Right forelimb (tissue), 1 donor: ENCODE results near the gene COPS3.
"Not testable (repeated sequence)": the region's sequence is repeated elsewhere in the genome, so short reads cannot be mapped to it uniquely, and the experiment has no call there.

Experiments used
- DNase-seq: peaks from one replicate; pipeline ENCODE4 v3.0.0-alpha.2; 2018

Gene COPS3

DNA sequence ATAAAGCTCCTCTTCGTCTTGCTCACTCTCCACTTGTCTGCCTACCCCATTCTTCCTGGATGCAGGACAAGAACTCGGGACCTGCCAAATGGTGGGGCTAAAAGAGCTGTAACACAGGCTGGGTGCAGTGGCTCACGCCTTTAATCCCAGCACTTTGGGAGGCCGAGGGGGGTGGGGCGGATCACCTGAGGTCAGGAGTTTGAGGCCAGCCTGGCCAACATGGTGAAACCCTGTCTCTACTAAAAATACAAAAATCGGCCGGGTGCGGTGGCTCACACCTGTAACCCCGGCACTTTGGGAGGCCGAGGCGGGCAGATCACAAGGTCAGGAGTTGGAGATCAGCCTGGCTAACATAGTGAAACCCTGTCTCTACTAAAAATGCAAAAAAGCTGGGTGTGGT lies 20.6 kb upstream of the COPS3 start:
- DNase-seq, result not testable (repeated sequence)

DNA sequence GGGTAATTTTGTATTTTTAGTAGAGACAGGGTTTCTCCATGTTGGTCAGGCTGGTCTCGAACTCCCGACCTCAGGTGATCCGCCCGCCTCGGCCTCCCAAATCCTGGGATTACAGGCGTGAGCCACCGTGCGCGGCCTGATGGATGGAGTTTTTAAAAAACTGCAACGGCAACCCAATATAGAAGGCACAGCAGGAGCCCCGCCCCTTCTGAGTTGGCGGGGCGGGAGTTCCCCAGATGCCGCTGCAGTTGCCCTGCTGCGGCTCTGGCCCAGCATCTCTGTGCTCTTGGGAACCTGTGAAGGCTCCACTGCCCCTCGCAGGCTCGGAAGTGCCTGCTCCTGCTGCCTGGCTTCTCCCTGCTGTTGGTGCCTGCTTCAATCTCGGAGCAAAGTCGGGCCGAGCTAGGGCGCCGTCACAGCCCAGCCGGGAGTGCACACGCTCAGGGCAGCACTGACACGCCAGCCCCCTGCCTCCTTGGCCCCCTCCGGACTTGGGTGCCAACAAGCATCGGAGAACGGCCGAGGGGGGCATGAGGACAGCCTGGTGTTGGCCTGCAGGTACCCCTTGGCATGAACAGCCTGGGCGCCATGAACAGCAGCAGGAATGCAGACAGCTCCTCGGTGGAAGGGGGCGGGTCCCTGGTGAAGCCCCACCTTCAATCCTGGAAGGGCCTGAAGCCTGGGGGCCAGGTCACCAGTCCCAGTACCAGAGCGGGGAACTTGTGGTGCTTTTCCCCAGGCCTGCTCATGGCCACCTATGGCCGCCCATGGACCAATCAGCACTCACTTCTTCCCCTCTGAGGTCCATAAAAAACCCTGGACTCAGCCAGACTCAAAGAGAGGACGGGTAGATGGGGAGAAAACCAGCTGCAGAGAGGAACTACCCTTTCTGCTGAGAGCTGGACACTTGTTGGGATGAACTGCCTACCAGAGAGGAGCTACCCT lies 19.9 kb upstream of the COPS3 start:
- peak; percentile 65 for DNase-seq

DNA sequence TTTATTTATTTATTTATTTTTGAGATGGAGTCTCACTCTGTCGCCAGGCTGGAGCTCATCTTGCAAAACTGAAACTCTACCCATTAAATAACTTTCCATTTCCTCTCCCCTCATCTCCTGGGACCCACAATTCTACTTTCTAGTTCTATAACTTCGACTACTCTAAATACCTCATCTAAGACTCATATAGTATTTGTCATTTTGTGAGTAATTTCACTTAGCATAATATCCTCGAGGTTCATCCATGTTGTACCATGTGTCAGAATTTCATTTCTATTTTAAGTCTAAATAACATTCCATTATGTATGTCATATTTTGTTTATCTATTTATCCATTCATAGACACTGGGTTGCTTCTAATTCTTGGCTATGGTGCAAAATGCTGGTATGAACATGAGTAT lies 17.1 kb upstream of the COPS3 start:
- DNase-seq, result no peak

DNA sequence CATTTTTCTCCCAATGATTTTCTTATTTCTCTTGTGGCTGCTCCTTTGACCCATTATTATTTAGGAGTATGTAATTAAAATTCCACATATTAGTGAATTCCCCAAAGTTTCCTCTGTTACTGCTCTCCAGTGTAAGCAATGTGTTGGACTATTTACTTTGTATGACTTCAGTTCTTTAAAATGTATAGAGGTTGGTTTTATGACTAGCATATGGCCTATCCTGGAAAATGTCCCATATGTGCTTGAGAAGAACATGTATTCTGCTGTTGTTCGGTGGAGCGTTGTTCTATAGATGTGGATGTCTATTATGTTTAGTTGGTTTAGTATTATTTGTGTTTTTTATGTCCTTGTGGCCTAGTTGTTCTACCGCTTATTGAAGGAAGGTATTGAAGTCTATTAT lies 16.2 kb upstream of the COPS3 start:
- no peak for DNase-seq

DNA sequence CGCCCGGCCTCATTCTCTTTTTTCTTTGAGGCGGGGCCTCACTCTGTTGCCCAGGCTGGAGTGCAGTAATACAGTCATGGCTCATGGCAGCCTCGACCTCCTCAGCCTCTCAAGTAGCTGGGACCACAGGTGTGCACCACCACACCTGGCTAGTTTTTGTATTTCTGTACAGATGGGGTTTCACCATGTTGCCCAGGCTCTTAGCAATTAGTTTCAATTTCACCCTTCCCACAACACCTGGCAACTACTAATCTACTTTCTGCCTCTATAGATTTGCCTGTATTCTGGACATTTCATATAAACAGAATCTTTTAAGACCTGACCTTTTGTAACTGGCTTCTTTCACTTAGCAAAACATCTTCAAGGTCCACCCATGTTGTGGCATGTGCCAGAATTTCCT lies 14.1 kb upstream of the COPS3 start:
- no peak for DNase-seq

DNA sequence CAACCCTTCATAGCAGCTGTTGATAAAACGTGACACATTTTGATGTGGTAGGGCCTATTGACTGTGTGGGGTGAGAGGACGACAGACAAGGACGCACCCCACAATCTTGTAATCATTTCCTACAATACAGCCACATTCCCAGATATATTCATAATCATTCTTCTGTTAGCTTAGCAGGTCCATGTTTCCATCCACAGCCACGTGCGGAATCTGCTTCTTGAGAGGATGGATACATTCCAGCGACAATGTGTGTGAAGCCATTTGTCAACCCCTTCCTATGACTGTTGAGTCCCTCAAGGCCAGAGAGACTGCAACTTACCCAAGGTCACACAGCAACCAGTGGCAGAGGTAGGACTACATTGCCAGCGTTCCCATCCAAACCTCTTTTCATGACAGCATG lies 8.7 kb upstream of the COPS3 start:
- no peak for DNase-seq

DNA sequence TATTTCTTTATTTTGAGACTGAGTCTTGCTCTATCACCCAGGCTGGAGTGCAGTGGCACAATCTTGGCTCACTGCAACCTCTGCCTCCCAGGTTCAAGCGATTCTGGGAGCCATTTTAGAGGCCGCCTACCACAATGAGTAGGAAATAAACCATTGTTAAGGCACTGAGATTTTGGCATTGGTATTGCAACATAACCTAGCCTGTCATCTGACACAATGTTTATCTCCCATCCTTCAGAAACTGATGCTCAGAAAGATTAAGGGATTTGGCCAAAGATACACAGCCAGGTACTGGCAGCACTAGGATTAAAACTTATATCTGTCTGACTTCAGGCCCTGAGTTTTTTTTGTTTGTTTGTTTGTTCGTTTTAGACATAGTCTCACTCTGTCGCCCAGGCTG lies 8.0 kb upstream of the COPS3 start:
- no peak for DNase-seq

DNA sequence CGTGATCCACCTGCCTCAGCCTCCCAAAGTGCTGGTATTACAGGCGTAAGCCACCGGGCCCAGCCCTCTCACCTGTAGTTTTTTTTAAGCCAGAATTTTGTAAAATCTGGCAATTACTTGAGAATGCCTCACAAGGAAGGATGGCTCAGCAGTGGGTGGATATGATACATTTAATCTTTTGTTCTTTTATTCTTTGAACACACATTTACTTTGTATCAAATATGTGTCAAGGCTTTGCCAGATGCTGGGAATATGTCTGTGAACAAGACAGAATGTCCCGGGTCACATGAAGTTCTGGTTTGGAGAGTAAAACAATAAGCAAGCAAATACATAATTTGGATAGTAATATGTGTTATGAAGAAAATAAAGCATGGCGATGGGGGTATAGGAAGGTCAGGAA lies 4.9 kb upstream of the COPS3 start:
- DNase-seq, result no peak

DNA sequence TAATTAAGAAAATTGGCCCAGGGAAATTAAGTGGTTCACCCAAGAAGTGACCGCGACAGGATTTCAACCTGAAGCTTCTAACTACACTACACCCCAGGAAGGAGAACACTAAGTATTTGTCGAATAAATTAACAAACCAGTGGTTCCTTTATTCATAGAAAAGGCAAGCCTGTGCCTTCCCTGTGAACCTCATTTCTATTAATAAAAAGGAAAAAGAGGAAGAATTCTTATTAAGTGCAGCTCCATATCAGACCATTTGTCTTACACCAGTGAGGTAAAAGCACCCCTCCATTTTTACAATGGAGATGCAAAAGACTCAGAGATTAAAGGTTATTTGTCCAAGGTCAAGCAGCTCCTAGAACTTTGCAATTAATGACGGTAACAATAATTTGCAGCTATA lies 1.7 kb downstream of the COPS3 start:
- no peak for DNase-seq

DNA sequence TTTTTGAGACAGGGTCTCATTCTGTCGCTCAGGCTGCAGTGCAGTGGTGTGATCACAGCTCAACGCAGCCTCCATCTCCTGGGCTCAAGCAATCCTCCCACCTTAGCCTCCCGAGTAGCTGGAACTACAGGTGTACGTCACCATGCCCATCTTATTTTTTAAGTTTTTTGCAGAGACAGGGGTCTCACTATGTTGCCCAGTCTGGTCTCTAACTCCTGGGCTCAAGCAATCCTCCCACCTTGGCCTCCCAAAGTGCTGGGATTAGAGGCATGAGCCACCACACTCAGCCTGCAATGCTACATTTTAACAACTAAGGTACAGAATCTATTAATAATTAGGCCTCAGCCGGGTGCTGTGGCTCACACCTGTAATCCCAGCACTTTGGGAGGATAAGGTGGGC lies 3.6 kb downstream of the COPS3 start:
- not testable (repeated sequence) for DNase-seq

DNA sequence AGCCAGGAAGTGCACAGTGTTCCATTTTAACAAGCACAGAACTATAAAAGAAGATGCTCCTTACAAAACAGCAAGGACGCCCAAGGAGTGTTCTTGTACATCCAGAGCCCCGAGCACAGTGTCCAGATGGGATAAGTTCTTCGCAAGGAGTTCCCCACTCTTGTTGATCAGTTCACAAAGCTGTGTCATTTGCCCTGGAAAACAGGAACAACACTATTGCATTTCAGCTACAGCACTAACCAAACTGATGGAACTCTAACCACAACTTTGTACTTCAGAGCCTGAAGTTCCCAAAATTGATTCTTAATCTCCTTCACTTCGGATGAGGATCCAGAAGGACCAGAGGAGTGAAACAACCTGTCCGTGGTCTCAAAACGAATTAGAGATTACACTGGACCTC lies 5.1 kb downstream of the COPS3 start:
- no peak for DNase-seq

DNA sequence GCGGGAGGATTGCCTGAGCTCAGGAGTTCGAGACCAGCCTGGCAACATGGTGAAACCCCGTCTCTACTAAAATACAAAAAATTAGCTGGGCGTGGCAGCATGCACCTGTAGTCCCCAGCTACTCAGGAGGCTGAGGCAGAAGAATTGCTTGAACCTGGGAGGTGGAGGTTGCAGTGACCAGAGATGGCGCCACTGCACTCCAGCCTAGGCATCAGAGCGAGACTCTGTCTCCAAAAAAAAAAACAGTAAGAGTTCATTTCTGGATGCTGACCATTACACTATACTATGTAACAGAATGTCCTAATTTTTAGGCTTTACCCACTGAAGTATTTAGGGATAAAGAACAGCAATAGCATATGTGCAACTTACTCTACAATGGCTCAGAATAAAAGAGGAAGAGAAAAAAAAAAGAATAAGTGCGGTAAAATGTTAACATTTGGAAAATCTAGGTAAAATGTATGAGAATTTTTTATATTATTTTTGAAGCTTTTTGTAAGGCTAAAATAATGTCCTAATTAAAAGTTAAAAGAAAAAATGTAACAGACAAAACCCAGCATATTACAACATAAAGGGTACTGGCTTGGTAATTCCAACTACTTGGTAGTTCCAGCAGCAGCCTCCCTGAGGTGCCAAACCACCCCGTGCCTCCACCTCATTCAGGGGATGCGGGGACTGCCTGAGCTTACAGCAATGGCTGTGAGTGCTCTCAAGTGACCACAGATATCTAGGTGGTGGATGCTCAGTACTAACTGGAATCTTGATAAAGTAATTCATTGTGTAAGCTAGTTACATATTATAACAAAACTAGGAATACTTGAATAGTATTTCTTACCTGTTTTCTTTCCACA lies 10.9 kb downstream of the COPS3 start:
- DNase-seq, result no peak

DNA sequence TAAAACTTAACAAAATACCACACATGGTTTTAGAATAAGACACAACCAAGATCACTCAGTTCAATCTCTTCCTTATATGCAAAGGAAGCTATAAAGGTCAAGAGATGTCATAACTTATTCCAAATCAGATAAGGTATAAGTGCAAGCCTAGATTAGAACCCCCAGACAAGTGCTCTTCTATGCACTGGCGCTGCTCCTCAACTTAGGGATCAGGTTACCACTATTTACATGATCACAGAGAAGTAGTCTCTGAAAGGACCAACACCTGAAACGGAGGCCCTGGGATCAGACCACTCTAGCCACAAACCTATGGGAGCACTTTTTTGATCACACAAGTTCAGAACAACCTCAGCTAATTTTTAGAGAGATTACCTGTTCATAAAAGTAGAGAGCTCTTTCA lies 16.6 kb downstream of the COPS3 start:
- no peak for DNase-seq

DNA sequence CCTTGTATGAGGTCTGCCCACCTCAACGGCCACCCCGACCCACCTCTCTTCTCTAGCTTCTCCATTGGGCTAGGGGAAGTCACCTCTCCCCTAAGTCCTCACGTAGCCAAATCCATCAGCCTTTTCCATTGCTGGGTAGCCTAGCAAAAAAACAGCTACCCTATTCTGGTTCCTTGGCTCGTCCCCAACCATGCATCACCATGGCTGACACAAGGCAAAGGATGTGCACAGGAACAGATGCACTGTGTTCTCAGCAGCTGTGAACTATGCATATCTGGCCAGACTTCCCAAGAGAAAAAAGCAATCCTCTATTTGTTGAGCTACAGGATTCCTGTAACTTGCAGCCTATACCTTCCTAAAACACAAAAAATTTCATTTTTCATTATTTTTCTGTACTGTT lies 22.0 kb downstream of the COPS3 start:
- DNase-seq, result no peak

DNA sequence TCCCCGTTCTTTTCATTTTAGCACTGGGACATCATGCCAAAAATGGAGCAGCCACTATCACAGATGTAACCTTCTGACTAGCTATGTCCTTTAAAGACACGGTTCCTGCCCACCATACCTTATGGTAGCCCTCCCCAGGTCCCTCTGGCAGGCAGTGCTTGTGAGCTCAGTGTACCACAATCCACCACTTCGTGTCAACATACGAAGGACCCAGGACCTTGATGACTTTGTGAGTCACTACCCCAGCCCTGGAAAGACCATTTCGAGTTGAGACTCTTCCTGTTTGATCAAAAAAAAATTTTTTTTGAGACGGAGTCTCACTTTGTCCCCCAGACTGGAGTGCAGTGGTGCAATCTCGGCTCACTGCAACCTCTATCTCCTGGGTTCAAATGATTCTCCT lies 23.0 kb downstream of the COPS3 start:
- DNase-seq, result no peak

DNA sequence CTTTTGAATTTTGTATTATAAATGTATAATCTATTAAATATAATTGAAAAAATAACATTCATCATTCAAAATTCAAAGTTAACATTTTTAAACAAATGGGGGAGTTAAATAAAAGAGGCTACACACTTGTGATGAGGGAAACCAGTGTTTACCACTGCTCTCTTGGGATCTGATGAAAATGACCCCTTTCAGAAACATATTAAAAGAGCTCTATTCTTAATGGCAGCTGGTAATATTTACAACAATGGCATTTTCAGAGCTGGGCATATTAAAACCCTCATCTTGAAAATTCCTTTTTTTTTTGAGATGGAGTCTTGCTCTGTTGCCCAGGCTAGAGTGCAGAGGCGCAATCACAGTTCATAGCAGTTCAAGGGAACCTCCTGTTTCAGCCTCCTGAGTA lies 24.7 kb downstream of the COPS3 start:
- DNase-seq, result no peak

DNA sequence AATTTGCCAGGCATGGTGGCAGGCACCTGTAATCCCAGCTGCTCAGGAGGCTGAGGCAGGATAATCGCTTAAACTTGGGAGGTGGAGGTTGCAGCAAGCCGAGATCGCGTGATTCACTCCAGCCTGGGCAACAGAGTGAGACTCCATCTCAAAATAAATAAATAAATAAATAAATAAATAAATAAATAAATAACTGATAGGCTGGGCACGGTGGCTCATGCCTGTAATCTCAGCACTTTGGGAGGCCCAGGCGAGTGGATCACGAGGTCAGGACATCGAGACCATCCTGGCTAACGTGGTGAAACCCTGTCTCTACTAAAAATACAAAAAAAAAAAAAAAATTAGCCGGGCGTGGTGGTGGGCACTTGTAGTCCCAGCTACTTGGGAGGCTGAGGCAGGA lies 25.4 kb downstream of the COPS3 start:
- not testable (repeated sequence) for DNase-seq

DNA sequence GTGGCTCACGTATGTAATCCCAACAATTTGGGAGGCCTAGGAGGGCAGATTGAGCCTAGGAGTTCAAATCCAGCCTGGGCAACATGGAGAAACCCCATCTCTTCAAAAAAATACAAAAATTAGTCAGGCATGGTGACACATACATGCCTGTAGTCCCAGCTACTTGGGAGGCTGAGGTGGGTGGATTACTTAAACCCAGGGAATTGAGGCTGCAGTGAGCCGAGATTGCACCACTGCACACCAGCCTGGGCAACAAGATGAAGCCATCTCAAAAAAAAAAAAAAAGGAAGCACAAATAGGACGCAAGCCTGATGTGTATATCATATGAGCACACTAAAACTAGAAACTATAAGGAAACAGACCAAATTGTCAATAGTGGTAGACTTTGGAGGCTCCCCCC lies 27.0 kb downstream of the COPS3 start:
- no peak for DNase-seq

DNA sequence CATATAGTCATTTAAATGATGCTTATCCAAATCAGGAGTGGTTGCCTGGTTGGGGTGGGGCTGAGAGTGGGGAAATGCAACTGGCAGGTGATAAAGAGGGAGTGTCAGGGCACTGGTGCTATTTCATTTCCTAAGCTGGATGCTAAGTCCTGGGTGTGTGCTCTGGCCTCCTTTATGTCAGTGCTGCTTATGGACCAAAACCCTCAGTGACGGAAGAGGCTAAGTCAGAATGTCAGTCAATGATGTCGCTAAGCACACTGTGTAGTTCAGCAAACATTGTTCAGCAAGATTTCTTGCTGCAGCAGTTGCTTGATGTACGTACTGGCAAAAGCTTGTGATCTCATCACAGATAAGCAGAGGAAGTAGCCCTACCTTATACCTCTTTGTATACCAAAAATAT lies 27.6 kb downstream of the COPS3 start:
- no peak for DNase-seq

DNA sequence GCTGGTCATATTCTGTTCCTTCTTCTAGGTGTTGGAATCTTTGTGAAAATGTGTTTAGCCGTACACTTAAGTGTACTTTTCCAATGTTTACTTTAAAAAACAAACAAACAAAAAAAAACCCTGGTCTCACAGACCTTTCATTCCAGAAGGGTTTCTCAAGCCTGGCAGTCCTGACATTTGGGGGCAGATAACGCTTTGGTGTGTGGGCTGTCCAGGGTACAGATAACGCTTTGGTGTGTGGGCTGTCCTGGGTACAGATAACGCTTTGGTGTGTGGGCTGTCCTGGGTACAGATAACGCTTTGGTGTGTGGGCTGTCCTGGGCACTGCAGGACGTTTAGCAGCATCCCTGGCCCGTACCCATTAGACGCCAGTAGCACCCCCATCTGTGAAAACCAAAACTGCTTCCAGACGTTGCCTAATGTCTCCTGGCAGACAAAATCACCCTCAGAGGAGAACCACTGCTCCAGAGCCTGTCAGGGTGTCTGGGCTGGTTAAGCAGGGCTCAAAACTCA lies 28.8 kb downstream of the COPS3 start:
- DNase-seq, result no peak

DNA sequence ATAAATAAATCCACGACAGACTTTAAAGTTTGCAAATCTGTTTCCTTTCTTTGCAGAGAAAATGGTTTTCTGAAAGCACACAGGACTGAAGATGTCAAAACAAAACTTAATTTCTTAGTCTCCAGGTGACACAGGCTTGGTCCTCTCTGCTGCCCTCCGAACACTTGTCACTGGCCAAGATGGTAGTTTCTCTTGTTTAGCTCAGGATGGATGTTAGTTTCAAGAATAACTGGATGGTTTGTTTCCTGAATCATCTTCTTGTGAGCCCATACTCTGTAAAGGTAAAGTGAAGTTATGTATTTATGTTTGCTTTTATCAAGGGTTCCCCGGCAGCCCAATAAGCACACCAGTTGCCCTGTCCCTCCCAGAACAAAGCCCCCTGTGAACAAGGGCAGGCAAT lies 34.2 kb downstream of the COPS3 start:
- no peak for DNase-seq

DNA sequence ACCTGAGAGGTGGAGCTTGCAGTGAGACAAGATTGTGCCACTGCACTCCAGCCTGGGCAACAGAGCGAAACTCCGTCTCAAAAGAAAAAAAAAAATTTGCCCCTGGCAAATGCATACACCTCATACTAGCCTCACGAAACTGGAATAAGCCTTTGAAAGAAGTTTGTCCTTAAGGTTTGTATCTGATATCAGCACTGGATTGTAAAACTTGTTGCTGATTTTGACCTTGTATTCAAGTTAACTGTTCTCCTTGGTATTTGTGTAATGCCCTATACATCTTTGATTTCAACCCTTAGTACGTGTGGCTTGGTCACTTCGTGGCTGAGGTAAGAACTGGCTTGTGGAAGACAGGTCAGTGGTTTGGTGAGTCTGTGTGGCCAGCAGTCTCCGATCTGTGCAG lies 37.9 kb downstream of the COPS3 start:
- DNase-seq, result no peak

DNA sequence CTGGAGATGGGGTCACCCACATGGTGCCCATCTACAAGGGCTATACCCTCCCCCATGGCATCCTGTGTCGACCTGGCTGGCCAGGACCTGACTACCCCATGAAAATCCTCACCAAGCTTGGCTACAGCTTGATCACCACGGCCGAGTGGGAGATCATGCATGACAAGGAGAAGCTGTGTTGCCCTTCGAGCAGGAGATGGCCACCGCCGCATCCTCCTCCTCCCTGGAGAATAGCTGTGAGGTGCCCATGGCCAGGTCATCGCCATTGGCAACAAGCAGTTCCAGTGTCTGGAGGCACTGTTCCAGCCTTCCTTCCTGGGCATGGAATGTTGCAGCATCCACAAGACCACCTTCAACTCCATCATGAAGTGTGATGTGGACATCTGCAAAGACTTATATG lies 38.8 kb downstream of the COPS3 start:
- DNase-seq, result no peak

DNA sequence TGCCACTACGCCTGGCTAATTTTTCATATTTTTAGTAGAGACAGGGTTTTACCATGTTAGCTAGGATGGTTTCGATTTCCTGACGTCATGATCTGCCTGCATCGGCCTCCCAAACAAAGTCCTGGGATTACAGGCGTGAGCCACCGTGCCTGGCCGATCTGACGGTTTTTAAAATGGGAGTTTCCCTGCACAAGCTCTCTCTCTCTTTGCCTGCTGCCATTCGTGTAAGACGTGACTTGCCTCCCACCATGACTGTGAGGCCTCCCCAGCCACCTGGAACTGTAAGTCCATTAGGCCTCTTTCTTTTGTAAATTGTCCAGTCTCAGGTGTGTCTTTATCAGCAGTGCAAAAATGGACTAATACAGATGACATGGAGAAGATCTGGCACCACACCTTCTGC lies 39.4 kb downstream of the COPS3 start:
- DNase-seq, result no peak
